Mesothelial cell of epicardium (in vitro differentiated cells): ENCODE results near the gene GLIS2. TPM values are rescaled to one million over a fixed set of nuclear protein-coding genes. Genes with fewer than 3 reads are reported as not detected.

Source experiments
- DNase-seq, 2 experiments: peaks; one replicate each; pipeline ENCODE4 v3.0.0; 2021; ENCODE audit warnings: low spot score in 2 of 2; ENCODE audit not compliant: unreplicated experiment in 2 of 2
- H3K27ac Mint-ChIP-seq: 2 replicates; pipeline ENCODE4 v1.8.0; 2021; ENCODE audit warnings: mixed read lengths
- H3K27me3 Mint-ChIP-seq: 2 replicates; pipeline ENCODE4 v1.8.0; 2021; ENCODE audit warnings: low read depth, mixed read lengths
- H3K36me3 Mint-ChIP-seq: 2 replicates; pipeline ENCODE4 v1.8.0; 2021; ENCODE audit warnings: mixed read lengths
- H3K4me1 Mint-ChIP-seq: 2 replicates; pipeline ENCODE4 v1.8.0; 2021; ENCODE audit warnings: mixed read lengths
- H3K4me3 Mint-ChIP-seq: 2 replicates; pipeline ENCODE4 v1.8.0; 2021; ENCODE audit warnings: mild to moderate bottlenecking, moderate library complexity, mixed read lengths
- H3K9me3 Mint-ChIP-seq: 2 replicates; pipeline ENCODE4 v1.8.0; 2021; ENCODE audit warnings: mixed read lengths
- total RNA-seq: library from RNA; stranded (reverse); gene quantifications from 3 replicates; pipeline ENCODE4 v1.2.1, GENCODE V29; 2021
- TF ChIP-seq, protein P1 (sequence below): fragments of 200-600 bp; sonication (generic); IDR thresholded peaks from one replicate; pipeline ENCODE4 v1.5.0; 2021; ENCODE audit warnings: antibody characterized with exemption; ENCODE audit not compliant: unreplicated experiment

The GLIS2 gene
- 78.2 to 80.3 TPM (median 79.6 TPM) in 3 replicates for total RNA-seq

DNA sequence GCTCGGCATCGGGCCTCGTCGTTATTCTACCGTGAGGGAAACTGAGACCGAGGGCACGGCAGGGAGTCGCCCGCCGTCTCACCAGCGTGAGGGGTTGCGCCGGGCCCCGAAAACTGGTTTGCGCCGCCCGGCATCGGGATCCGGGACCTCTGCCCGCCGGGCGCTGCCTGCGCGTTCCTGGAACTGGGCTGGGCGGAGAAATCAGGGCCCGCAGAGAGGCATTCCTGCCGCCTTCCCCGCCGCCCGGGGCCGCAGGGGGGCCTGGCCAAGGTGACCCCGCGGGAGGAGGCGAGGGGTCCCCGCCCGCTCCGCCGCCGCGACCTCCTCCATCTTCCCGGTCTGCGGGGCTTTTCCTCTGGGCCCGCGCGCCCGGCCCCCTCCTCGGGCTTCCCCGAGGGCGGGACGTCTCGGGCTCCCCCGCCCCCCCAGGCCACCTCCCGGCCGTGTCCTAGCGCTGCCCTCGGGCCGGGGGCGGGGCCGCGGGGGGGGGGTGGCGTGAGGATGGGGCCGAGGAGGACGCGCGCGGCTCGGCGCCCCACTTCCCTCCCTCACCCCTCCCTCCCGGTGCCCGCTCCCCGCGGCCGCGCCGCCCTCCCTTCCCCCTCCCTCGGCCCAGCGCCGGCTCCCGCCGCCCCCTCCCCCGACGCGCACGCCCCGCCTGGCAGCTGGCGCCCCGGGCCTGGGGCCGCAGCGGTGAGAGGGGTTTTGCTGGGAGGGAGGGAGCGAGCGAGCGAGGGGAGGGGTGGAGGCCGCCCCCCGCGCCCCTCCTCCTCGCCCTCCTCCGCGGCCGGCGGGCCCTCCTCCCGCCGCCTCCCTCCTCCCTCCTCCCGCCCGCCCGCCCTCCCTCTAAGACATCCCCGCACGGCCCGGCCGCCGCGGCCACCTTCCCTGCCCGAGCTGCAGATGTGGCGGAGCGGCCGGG, at the start of gene GLIS2:
Gene GLIS2 (plus strand): TSS at position 882 of the 922 bp plus-strand sequence. CDS start 16,214 bp downstream, outside the sequence.
- TF ChIP-seq, protein P1, sequence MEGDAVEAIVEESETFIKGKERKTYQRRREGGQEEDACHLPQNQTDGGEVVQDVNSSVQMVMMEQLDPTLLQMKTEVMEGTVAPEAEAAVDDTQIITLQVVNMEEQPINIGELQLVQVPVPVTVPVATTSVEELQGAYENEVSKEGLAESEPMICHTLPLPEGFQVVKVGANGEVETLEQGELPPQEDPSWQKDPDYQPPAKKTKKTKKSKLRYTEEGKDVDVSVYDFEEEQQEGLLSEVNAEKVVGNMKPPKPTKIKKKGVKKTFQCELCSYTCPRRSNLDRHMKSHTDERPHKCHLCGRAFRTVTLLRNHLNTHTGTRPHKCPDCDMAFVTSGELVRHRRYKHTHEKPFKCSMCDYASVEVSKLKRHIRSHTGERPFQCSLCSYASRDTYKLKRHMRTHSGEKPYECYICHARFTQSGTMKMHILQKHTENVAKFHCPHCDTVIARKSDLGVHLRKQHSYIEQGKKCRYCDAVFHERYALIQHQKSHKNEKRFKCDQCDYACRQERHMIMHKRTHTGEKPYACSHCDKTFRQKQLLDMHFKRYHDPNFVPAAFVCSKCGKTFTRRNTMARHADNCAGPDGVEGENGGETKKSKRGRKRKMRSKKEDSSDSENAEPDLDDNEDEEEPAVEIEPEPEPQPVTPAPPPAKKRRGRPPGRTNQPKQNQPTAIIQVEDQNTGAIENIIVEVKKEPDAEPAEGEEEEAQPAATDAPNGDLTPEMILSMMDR = no peak
- no peaks in the 10 kb centered on the region for H3K9me3 Mint-ChIP-seq
- peaks cover 35% of the 10 kb centered on the region for H3K4me1 Mint-ChIP-seq
- H3K36me3 Mint-ChIP-seq = no peaks in the 10 kb centered on the region
- H3K27ac Mint-ChIP-seq = peak within 1 kb of the TSS; percentile 98
- H3K4me3 Mint-ChIP-seq = peak within 1 kb of the TSS; percentile 83
- no peaks in the 10 kb centered on the region for H3K27me3 Mint-ChIP-seq
- peak; percentile 81 to 83 for DNase-seq

DNA sequence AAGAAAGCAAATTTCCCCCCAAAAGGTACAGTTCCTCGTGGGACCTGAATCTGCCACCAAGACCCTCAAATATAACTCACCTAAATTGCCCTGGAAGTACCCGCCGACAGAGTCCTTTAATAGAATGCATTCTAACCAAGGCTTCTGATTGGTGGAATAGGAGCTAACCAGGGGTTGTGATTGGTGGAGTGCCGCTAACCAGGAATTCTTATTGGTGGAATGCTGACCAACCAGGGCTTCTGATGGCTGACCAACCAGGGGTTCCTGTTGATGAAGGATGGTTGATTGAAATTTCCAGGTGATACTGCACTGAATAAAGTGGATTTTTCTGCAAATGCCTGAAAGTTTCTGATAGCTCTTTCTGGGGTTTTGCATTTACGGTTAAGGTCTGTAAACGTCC, 49.5 kb upstream of the GLIS2 start:
- Mint-ChIP-seq H3K27ac (peak overlapping the region; percentile 25), H3K27me3 (no peaks in the 10 kb centered on the region), H3K9me3 (no peaks in the 10 kb centered on the region), H3K4me3 (no peak overlapping the region), H3K4me1 (peaks cover 16% of the 10 kb centered on the region), H3K36me3 (peaks cover 7% of the 10 kb centered on the region)
- no peak for DNase-seq
- TF ChIP-seq, protein P1 = no peak

DNA sequence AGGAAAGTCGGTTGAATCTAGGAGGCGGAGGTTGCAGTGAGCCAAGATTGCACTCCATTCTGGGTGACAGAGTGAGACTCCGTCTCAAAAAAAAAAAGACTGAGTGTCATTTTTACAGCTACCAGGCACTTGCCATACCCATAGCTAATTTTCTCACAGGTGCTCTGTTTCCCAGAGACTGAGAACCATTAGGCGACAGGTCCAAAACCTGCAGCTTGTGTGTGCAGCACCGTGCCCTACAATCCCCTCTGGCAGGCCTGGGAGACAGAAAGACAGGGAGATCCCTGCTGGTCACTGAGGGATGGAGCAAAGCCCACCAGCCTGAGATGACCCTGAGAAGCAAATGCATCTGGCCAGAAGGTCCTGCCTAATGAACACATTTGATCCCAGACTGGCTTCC, 45.8 kb upstream of the GLIS2 start:
- Mint-ChIP-seq H3K36me3 (no peaks in the 10 kb centered on the region), H3K9me3 (no peaks in the 10 kb centered on the region), H3K4me3 (peak overlapping the region; percentile 26), H3K27ac (no peak overlapping the region), H3K4me1 (peaks cover 7% of the 10 kb centered on the region), H3K27me3 (no peaks in the 10 kb centered on the region)
- DNase-seq = no peak
- TF ChIP-seq, protein P1 = no peak

DNA sequence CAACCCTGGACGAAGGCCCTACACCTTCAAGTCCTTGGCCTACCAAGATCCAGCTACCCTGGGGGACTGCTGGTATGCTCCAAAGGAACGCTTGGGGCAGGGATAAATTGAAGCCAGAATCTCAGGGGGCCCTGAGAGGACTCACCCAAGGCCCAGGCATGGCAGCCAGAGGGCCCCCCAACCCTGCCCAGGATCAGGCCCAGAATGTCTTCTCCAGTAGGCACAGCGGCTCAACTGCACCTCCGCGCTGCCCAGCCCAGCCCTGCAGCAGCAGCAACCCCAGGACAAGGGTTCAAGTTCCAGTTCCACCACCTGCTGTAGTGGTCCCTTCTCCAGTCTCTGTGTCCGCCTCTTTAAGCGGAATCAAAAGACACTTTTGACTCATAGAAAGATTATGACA, 45.3 kb upstream of the GLIS2 start:
- Mint-ChIP-seq H3K4me1 (peaks cover 7% of the 10 kb centered on the region), H3K27me3 (no peaks in the 10 kb centered on the region), H3K36me3 (no peaks in the 10 kb centered on the region), H3K4me3 (peak overlapping the region; percentile 89), H3K9me3 (no peaks in the 10 kb centered on the region), H3K27ac (peak overlapping the region; percentile 80)
- TF ChIP-seq, protein P1 = no peak
- DNase-seq = no peak

DNA sequence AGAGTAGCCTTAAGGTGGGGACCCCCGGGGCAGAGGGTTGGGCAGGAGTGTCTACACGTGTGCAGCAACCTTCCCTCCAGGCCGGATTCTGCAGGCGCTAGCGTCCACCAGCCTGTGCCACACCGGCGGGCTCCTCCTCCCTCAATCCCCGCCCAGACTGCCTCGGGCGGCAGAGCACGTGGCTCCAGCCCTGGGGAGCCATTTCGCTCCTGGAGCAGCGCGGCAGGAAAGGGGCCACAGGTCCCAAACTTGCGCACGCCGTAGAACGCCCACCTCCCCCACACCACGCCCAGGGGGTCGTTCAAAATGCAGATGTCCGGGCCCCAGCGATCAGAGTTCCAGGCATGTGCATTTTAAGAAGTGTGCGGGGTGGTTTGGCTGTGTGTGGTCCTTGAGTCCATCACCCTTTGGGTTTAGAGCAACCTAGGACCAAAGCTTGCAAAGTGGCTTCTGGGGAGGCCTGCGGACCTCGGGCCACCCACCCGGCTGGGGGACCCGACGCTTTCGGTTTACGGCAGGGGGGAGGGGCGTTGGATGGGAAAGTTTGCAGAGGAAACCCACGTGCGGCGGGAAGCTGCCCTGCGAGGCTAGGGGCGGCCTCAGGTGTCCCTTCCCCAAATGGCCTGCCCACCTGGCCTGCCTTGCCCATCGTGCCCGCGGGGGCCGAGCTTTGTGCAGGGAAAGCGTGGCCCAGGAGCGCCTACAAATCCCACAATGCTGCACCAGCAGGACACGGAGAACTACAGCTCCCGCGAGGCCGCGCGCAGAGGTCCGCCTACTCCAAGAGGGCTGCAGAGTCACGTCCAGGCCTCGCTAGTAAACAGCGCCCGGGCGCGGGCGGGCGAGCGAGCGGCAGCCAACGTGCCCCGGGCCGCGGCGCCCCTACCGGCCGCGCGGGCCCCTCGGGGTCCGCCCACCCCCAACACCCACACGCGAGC, 44.4 kb upstream of the GLIS2 start:
- no peaks in the 10 kb centered on the region for H3K36me3 Mint-ChIP-seq

More for the DNA sequence above, 44.4 kb upstream of the GLIS2 start:
- Mint-ChIP-seq H3K4me1 (peaks cover 7% of the 10 kb centered on the region), H3K27me3 (no peaks in the 10 kb centered on the region), H3K9me3 (no peaks in the 10 kb centered on the region), H3K4me3 (peak overlapping the region; percentile 89), H3K27ac (peak overlapping the region; percentile 80)
- DNase-seq = peak; percentile 81 to 88
- TF ChIP-seq, protein P1 = no peak
